HCT116 (cell line): Measurements from ENCODE around the gene TEX2.

ENCODE experiments used
- CBX3 ChIP-seq: IDR thresholded peaks from 2 replicates; pipeline ENCODE4 v1.6.1; 2012; ENCODE audit warnings: low read depth
- CTCF ChIP-seq, 3 experiments: fragments of 200-600 bp in 1 of 3; sonication (generic) in 1 of 3; IDR thresholded peaks in 2 of 3; conservative IDR thresholded peaks in 1 of 3; 2 replicates each; pipeline ENCODE4 v1.5.1; 2012 to 2017; ENCODE audit warnings: low read depth in 2 of 3, low read length in 2 of 3, antibody characterized with exemption in 1 of 3, borderline replicate concordance in 1 of 3, control low read depth in 1 of 3, mild to moderate bottlenecking in 1 of 3, mixed read lengths in 1 of 3, mixed run types in 1 of 3, moderate library complexity in 1 of 3; ENCODE audit not compliant: insufficient read depth in 1 of 3
- EZH2 ChIP-seq: fragments of 200-600 bp; sonication (generic); IDR thresholded peaks from 2 replicates; pipeline ENCODE4 v1.6.1; 2017; ENCODE audit warnings: antibody characterized with exemption, mixed run types
- EZH2phosphoT487 ChIP-seq: fragments of 200-600 bp; IDR thresholded peaks from 2 replicates; pipeline ENCODE4 v1.6.1; 2018; ENCODE audit warnings: antibody characterized with exemption, borderline replicate concordance
- JUND ChIP-seq: IDR thresholded peaks from 2 replicates; pipeline ENCODE4 v1.6.1; 2012
- MAX ChIP-seq: IDR thresholded peaks from 2 replicates; pipeline ENCODE4 v1.6.1; 2012
- POLR2A ChIP-seq: IDR thresholded peaks from 2 replicates; pipeline ENCODE4 v1.7.0; 2011; ENCODE audit warnings: borderline replicate concordance; ENCODE audit not compliant: insufficient read depth, insufficient read length; ENCODE audit errors: extremely low read depth
- POLR2AphosphoS5 ChIP-seq: IDR thresholded peaks from 2 replicates; pipeline ENCODE4 v1.6.1; 2011; ENCODE audit warnings: mild to moderate bottlenecking, low read depth, low read length, moderate library complexity
- RAD21 ChIP-seq: IDR thresholded peaks from 2 replicates; pipeline ENCODE4 v1.6.1; 2012; ENCODE audit warnings: low read depth, mild to moderate bottlenecking
- REST ChIP-seq: IDR thresholded peaks from 2 replicates; pipeline ENCODE4 v1.6.1; 2012; ENCODE audit warnings: low read depth
- SIN3A ChIP-seq: IDR thresholded peaks from 2 replicates; pipeline ENCODE4 v1.6.1; 2012; ENCODE audit warnings: low read depth
- SRF ChIP-seq: IDR thresholded peaks from 2 replicates; pipeline ENCODE4 v1.6.1; 2012; ENCODE audit warnings: low read depth
- TCF7L2 ChIP-seq: IDR thresholded peaks from 2 replicates; pipeline ENCODE4 v1.7.0; 2011; ENCODE audit warnings: borderline replicate concordance, inconsistent platforms; ENCODE audit not compliant: insufficient read depth, insufficient read length; ENCODE audit errors: extremely low read depth
- ZFX ChIP-seq: fragments of 450-650 bp; IDR thresholded peaks from 2 replicates; pipeline ENCODE4 v1.6.1; 2017

GRCh38 chr17:64270885-64271284, 7.8 kb upstream of the TEX2 start:
- no peak for TF ChIP-seq JUND
- TF ChIP-seq EZH2 = no peak
- no peak for TF ChIP-seq CTCF (IDR thresholded peaks at IDR 0.05 in 2 of 3, conservative IDR thresholded peaks at IDR 0.05 in 1 of 3; ENCODE audit: borderline replicate concordance in 1 of 3, insufficient read depth in 1 of 3, low read depth in 2 of 3, low read length in 2 of 3)
- TF ChIP-seq POLR2AphosphoS5 = no peak
- no peak for TF ChIP-seq POLR2A
- TF ChIP-seq EZH2phosphoT487 = no peak
- TF ChIP-seq TCF7L2 = no peak
- no peak for TF ChIP-seq MAX
- TF ChIP-seq SIN3A = no peak
- TF ChIP-seq ZFX = no peak
- no peak for TF ChIP-seq CBX3
- no peak for TF ChIP-seq REST
- TF ChIP-seq SRF = no peak
- TF ChIP-seq RAD21 = no peak
